ENCODE measurements around the gene CBLN1. TPM values are rescaled to one million over a fixed set of nuclear protein-coding genes. Genes with fewer than 3 reads are reported as not detected.

Gene CBLN1
- total RNA-seq, 2 donors from 2014 or later: 0.15 to 1.3 TPM

DNA sequence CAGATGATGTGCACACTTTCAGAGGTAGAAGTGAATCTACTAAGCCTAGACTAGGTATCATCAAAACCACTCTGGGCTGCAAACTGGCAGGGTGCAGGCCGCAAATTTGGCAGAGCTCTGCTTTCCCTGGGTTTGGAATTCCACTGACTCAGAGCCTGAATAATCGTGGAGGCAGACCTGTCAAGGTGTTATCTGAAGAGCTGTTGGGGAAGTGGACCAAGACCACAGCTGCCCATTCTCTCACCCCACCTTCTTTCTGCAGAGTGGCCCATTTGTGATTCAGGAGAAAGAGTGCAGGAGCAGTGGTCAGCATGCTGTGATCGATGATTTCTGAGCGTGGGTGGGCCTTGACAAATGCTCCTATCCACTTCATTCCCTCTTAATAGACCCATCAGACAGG, 45.8 kb upstream of the CBLN1 start:
- no peak for DNase-seq
- H3K4me3 Mint-ChIP-seq: no peak overlapping the region
- H3K36me3 ChIP-seq (ENCODE audit: control insufficient read depth, insufficient read depth, low read length): no peaks in the 10 kb centered on the region
- no peaks in the 10 kb centered on the region for H3K4me1 ChIP-seq (ENCODE audit: control insufficient read depth, insufficient read depth, low read length)
- H3K9me3 Mint-ChIP-seq: no peaks in the 10 kb centered on the region
- no peaks in the 10 kb centered on the region for H3K27me3 ChIP-seq (ENCODE audit: control insufficient read depth, insufficient read depth, low read length, poor library complexity, severe bottlenecking)
- H3K9me3 ChIP-seq (ENCODE audit: control insufficient read depth, low read length): no peaks in the 10 kb centered on the region
- WGBS, 2 experiments (ENCODE audit: insufficient coverage in 1 of 2, insufficient read length in 1 of 2): 85 to 88% methylated on average over 4 of the region's 4 CpGs
- no peaks in the 10 kb centered on the region for H3K36me3 Mint-ChIP-seq (ENCODE audit: low read depth)
- no peak overlapping the region for H3K4me3 ChIP-seq (ENCODE audit: low read length)
- no peak overlapping the region for H3K27ac ChIP-seq (ENCODE audit: low read depth, low read length)
- H3K9ac ChIP-seq (ENCODE audit: extremely low read depth, low read length, poor library complexity, severe bottlenecking): no peak overlapping the region
- TF ChIP-seq, protein P1, sequence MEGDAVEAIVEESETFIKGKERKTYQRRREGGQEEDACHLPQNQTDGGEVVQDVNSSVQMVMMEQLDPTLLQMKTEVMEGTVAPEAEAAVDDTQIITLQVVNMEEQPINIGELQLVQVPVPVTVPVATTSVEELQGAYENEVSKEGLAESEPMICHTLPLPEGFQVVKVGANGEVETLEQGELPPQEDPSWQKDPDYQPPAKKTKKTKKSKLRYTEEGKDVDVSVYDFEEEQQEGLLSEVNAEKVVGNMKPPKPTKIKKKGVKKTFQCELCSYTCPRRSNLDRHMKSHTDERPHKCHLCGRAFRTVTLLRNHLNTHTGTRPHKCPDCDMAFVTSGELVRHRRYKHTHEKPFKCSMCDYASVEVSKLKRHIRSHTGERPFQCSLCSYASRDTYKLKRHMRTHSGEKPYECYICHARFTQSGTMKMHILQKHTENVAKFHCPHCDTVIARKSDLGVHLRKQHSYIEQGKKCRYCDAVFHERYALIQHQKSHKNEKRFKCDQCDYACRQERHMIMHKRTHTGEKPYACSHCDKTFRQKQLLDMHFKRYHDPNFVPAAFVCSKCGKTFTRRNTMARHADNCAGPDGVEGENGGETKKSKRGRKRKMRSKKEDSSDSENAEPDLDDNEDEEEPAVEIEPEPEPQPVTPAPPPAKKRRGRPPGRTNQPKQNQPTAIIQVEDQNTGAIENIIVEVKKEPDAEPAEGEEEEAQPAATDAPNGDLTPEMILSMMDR (conservative IDR thresholded peaks at IDR 0.05): no peak
- no peak overlapping the region for H3K27ac Mint-ChIP-seq
- H3K4me1 Mint-ChIP-seq: no peaks in the 10 kb centered on the region
- H3K27me3 Mint-ChIP-seq (ENCODE audit: insufficient read depth): no peaks in the 10 kb centered on the region

DNA sequence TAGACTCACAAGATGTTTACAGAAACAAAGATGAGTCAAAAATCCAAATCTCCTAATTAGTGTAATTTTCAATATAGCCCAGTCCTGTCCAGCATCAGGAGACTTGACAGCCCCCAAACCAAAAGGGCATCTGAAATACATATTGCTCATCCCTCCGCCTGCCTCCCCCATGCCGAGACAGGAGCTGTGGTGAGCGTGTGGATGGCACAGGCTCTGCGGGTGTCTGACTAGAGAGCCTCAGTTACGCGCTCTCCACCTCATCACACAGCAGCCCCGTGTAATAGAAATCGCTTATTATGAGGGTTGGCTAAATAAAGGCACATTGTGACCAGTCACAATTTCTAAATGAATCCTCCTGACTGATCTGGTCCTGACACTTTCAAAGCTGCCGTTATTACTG, 43.1 kb upstream of the CBLN1 start:
- no peaks in the 10 kb centered on the region for H3K27me3 Mint-ChIP-seq (ENCODE audit: insufficient read depth)
- no peak overlapping the region for H3K9ac ChIP-seq (ENCODE audit: extremely low read depth, low read length, poor library complexity, severe bottlenecking)
- H3K27ac ChIP-seq (ENCODE audit: low read depth, low read length): no peak overlapping the region
- 94 to 100% methylated on average over 2 to 9 of the region's 9 CpGs for WGBS, 2 experiments (ENCODE audit: insufficient coverage in 1 of 2, insufficient read length in 1 of 2)
- H3K9me3 ChIP-seq (ENCODE audit: control insufficient read depth, low read length): no peaks in the 10 kb centered on the region
- DNase-seq: no peak
- TF ChIP-seq, protein P1 (conservative IDR thresholded peaks at IDR 0.05): no peak
- no peaks in the 10 kb centered on the region for H3K36me3 Mint-ChIP-seq (ENCODE audit: low read depth)
- H3K27me3 ChIP-seq (ENCODE audit: control insufficient read depth, insufficient read depth, low read length, poor library complexity, severe bottlenecking): no peaks in the 10 kb centered on the region
- H3K4me1 ChIP-seq (ENCODE audit: control insufficient read depth, insufficient read depth, low read length): no peaks in the 10 kb centered on the region
- H3K9me3 Mint-ChIP-seq: no peaks in the 10 kb centered on the region
- no peak overlapping the region for H3K4me3 Mint-ChIP-seq
- H3K4me3 ChIP-seq (ENCODE audit: low read length): no peak overlapping the region
- no peak overlapping the region for H3K27ac Mint-ChIP-seq
- no peaks in the 10 kb centered on the region for H3K4me1 Mint-ChIP-seq
- H3K36me3 ChIP-seq (ENCODE audit: control insufficient read depth, insufficient read depth, low read length): no peaks in the 10 kb centered on the region

DNA sequence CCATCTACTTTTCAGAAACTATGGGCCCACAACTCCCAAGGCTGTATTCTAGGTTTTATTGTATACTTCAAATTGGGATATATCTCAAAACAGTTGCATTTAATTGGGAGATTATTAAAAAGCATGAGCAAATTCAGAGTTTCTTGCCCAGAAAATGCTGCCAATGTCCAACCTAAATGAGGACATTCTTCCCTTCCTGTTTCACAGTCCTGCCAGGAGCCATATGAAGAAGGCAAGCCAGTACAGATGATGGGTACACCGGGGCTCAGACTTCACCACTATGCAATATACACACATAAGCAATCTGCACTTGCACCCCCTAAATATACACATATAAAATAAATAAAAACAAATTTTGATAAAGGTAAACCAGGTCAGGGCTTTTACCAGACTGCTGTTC, 34.0 kb upstream of the CBLN1 start:
- Mint-ChIP-seq H3K4me3 (no peak overlapping the region), H3K4me1 (no peaks in the 10 kb centered on the region), H3K36me3 (ENCODE audit: low read depth) (no peaks in the 10 kb centered on the region), H3K9me3 (no peaks in the 10 kb centered on the region), H3K27ac (no peak overlapping the region), H3K27me3 (ENCODE audit: insufficient read depth) (no peaks in the 10 kb centered on the region)
- 92% methylated on average over 1 of the region's 1 CpG; no CpG with 5 or more reads in 1 of the 2 experiments for WGBS, 2 experiments (ENCODE audit: insufficient coverage in 1 of 2, insufficient read length in 1 of 2)
- Histone ChIP-seq H3K9me3 (ENCODE audit: control insufficient read depth, low read length) (no peaks in the 10 kb centered on the region), H3K27me3 (ENCODE audit: control insufficient read depth, insufficient read depth, low read length, poor library complexity, severe bottlenecking) (no peaks in the 10 kb centered on the region), H3K4me3 (ENCODE audit: low read length) (no peak overlapping the region), H3K36me3 (ENCODE audit: control insufficient read depth, insufficient read depth, low read length) (no peaks in the 10 kb centered on the region), H3K27ac (ENCODE audit: low read depth, low read length) (no peak overlapping the region), H3K9ac (ENCODE audit: extremely low read depth, low read length, poor library complexity, severe bottlenecking) (no peak overlapping the region), H3K4me1 (ENCODE audit: control insufficient read depth, insufficient read depth, low read length) (no peaks in the 10 kb centered on the region)
- TF ChIP-seq, protein P1 (conservative IDR thresholded peaks at IDR 0.05): no peak
- DNase-seq: no peak
